NCI-H2227 treated with DMSO at 0.1 percent for 48 hours (cell line): Measurements from ENCODE around the gene PIK3R3.

Source experiments
- DNase-seq: peaks from one replicate; lab custom pipeline; 2025; lab: John Stamatoyannopoulos, UW

Gene PIK3R3

GRCh38 chr1:46026531-46026930, 105.9 kb downstream of the PIK3R3 start:
- no peak for DNase-seq

- DNase-seq: no peak
Measured at GRCh38 chr1:46021046-46021996, 111.1 kb downstream of the PIK3R3 start.

GRCh38 chr1:46020010-46020409, 112.4 kb downstream of the PIK3R3 start:
- DNase-seq: no peak

- no peak for DNase-seq
Measured at GRCh38 chr1:46019348-46019747, 113.1 kb downstream of the PIK3R3 start.

- DNase-seq: no peak
Measured at GRCh38 chr1:46017876-46018503, 114.4 kb downstream of the PIK3R3 start.

- no peak for DNase-seq
Measured at GRCh38 chr1:46013581-46013980, 118.8 kb downstream of the PIK3R3 start.

- DNase-seq: no peak
Measured at GRCh38 chr1:46012236-46012635, 120.2 kb downstream of the PIK3R3 start.

- DNase-seq: no peak
Measured at GRCh38 chr1:46011121-46011695, 121.2 kb downstream of the PIK3R3 start.

- DNase-seq: no peak
Measured at GRCh38 chr1:46010611-46011010, 121.8 kb downstream of the PIK3R3 start.

- no peak for DNase-seq
Measured at GRCh38 chr1:46008585-46008984, 123.8 kb downstream of the PIK3R3 start.

- no peak for DNase-seq
Measured at GRCh38 chr1:46005594-46005993, 126.8 kb downstream of the PIK3R3 start.

- no peak for DNase-seq
Measured at GRCh38 chr1:46004492-46004891, 127.9 kb downstream of the PIK3R3 start.

- DNase-seq: no peak
Measured at GRCh38 chr1:46003315-46003714, 129.1 kb downstream of the PIK3R3 start.

- DNase-seq: no peak
Measured at GRCh38 chr1:46002551-46003150, 129.8 kb downstream of the PIK3R3 start.

- no peak for DNase-seq
Measured at GRCh38 chr1:46001081-46001785, 131.2 kb downstream of the PIK3R3 start.

GRCh38 chr1:45999507-45999906, 132.9 kb downstream of the PIK3R3 start:
- DNase-seq: no peak

GRCh38 chr1:45998020-45998617, 134.3 kb downstream of the PIK3R3 start:
- no peak for DNase-seq

GRCh38 chr1:45995298-45995697, 137.1 kb downstream of the PIK3R3 start:
- no peak for DNase-seq

GRCh38 chr1:45994423-45994822, 138.0 kb downstream of the PIK3R3 start:
- DNase-seq: no peak
